Upper lobe of left lung (tissue), 6 donors: ENCODE data around the gene SNN. TPM values are rescaled to one million over a fixed set of nuclear protein-coding genes. Genes with fewer than 3 reads are reported as not detected.

Source experiments
- ATAC-seq, 2 donors: fragments of 200-7000 bp; cut with Tn5 transposase; one replicate each; pipeline ENCODE4 v1.9.1; 2022; ENCODE audit warnings: mild to moderate bottlenecking in 2 of 2, moderate library complexity in 2 of 2; ENCODE audit not compliant: low FRiP score in 2 of 2
- DNase-seq, 2 donors: peaks; one replicate each; pipeline ENCODE4 v3.0.0-alpha.2; 2019 to 2020
- H3K27ac ChIP-seq, 4 donors: fragments of 200-600 bp; sonication (generic); one replicate each; pipeline ENCODE4 v1.5.1; 2016 to 2019
- H3K27me3 ChIP-seq, 4 donors: fragments of 200-600 bp; sonication (generic); one replicate each; pipeline ENCODE4 v1.5.1; 2017 to 2019
- H3K36me3 ChIP-seq, 4 donors: fragments of 200-600 bp; sonication (generic); one replicate each; pipeline ENCODE4 v1.5.1; 2016 to 2019
- H3K4me1 ChIP-seq, 4 donors: fragments of 200-600 bp; sonication (generic); one replicate each; pipeline ENCODE4 v1.5.1; 2018 to 2019
- H3K4me3 ChIP-seq, 4 donors: fragments of 200-600 bp; sonication (generic); one replicate each; pipeline ENCODE4 v1.5.1; 2017 to 2019; ENCODE audit warnings: mild to moderate bottlenecking in 2 of 4, moderate library complexity in 1 of 4
- H3K9me3 ChIP-seq, 4 donors: fragments of 200-600 bp; sonication (generic); one replicate each; pipeline ENCODE4 v1.5.1; 2018 to 2019
- EP300 ChIP-seq, 4 donors: sonication (generic); formaldehyde crosslinking; IDR thresholded peaks; one replicate each; pipeline ENCODE4 v1.5.1; 2017; ENCODE audit warnings: antibody characterized with exemption in 4 of 4, control low read depth in 2 of 4
- POLR2A ChIP-seq, 4 donors: fragments of 450-650 bp; IDR thresholded peaks; one replicate each; pipeline ENCODE4 v1.5.1; 2016 to 2017; ENCODE audit warnings: antibody characterized with exemption in 4 of 4, mild to moderate bottlenecking in 2 of 4
- POLR2AphosphoS5 ChIP-seq, 2 donors: sonication (generic); formaldehyde crosslinking; IDR thresholded peaks; one replicate each; pipeline ENCODE4 v1.5.1; 2017; ENCODE audit warnings: antibody characterized with exemption in 2 of 2
- WGBS, 2 donors: methylation state at CpG; one replicate each; pipeline ENCODE4 v1.1.5; 2017 to 2018; 5-methylcytosine and 5-hydroxymethylcytosine counted together
- total RNA-seq, 6 donors: library from RNA; depleted of rRNA in 4 of 6; stranded (reverse); fragments of >200 nt in 4 of 6; gene quantifications; one replicate each; pipeline versions ENCODE4 v1.1.0 to v1.2.1, GENCODE V29; 2016 to 2021
- TF ChIP-seq, protein P1 (sequence below), 6 experiments: fragments of 450-650 bp in 4 of 6; fragments of 200-600 bp in 2 of 6; sonication (generic) in 2 of 6; IDR thresholded peaks; one replicate each; pipeline ENCODE4 v1.5.1; 2016 to 2019; ENCODE audit warnings: antibody characterized with exemption in 6 of 6
- donor health status: DM: no; HTN: no; CAD: no; lungs with moderate emphysema.
- donor health status: DM: no; HTN: yes; CAD: no; lungs with severe emphysema.

The SNN gene
- total RNA-seq, 6 donors from 2014 or later, result 14.7 to 29.8 (median 26.1) TPM

DNA sequence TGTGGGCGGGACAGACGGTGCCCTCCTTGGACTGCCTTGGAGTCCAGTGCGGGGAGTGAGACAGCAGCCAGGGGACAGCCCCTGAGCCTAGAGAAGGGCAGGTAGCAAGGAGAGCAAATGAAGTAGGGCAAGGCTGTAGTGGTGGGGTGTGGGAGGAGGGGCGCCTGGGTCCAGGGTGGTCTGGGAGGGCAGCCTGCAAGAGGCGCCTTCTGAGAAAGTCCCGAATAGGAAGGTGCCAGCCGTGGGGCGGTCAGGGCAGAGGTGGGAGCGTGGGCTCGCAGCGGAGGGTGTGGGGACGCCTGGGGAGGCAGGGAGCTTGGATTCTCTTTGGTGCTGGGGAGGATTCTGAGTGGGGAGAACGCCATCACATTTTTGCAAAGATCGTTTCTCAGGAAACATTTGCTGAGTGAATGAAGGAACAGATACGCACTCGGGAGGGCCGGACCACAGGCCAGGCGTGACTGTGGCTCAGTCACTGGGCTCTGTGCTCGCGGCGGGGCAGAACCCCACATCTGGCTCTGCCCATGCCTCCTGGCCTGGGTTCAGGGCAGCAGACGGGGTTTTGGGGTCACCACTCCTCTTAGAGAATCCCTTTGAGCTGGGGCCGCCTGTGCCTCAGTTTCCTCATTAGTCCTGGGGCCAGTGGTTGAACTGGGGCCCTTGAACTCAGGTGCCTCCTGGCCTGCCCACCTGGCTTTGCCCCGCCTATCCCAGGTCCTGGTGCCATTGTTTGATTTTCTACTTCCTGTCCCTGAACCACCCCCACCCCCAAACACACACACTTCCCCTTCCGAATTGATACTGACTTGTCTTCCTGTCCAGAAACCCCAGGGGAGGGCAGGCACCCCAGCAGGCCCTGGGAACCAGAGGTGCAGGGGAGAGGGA, 4.2 kb downstream of the SNN start:
- 77 to 86% methylated on average over 23 to 25 of the region's 25 CpGs for WGBS, 2 donors
- H3K27ac ChIP-seq, result peak overlapping the region in 3 of 4 donors; percentile 28 to 65 (median 58)
- TF ChIP-seq, protein P1, sequence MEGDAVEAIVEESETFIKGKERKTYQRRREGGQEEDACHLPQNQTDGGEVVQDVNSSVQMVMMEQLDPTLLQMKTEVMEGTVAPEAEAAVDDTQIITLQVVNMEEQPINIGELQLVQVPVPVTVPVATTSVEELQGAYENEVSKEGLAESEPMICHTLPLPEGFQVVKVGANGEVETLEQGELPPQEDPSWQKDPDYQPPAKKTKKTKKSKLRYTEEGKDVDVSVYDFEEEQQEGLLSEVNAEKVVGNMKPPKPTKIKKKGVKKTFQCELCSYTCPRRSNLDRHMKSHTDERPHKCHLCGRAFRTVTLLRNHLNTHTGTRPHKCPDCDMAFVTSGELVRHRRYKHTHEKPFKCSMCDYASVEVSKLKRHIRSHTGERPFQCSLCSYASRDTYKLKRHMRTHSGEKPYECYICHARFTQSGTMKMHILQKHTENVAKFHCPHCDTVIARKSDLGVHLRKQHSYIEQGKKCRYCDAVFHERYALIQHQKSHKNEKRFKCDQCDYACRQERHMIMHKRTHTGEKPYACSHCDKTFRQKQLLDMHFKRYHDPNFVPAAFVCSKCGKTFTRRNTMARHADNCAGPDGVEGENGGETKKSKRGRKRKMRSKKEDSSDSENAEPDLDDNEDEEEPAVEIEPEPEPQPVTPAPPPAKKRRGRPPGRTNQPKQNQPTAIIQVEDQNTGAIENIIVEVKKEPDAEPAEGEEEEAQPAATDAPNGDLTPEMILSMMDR (IDR thresholded peaks at IDR 0.05), result no peak
- no peak for TF ChIP-seq POLR2A (IDR thresholded peaks at IDR 0.05)
- no peak for TF ChIP-seq POLR2AphosphoS5 (IDR thresholded peaks at IDR 0.05)
- TF ChIP-seq EP300 (IDR thresholded peaks at IDR 0.05), result no peak
- H3K36me3 ChIP-seq, result peaks cover 0 to 20% (median 14%) of the 10 kb centered on the region in 4 donors
- H3K27me3 ChIP-seq, result no peaks in the 10 kb centered on the region
- DNase-seq (no peak), ATAC-seq (no peak)
- H3K4me1 ChIP-seq, result peaks cover 40 to 63% (median 53%) of the 10 kb centered on the region in 4 donors
- no peaks in the 10 kb centered on the region for H3K9me3 ChIP-seq
- H3K4me3 ChIP-seq, result no peak overlapping the region

DNA sequence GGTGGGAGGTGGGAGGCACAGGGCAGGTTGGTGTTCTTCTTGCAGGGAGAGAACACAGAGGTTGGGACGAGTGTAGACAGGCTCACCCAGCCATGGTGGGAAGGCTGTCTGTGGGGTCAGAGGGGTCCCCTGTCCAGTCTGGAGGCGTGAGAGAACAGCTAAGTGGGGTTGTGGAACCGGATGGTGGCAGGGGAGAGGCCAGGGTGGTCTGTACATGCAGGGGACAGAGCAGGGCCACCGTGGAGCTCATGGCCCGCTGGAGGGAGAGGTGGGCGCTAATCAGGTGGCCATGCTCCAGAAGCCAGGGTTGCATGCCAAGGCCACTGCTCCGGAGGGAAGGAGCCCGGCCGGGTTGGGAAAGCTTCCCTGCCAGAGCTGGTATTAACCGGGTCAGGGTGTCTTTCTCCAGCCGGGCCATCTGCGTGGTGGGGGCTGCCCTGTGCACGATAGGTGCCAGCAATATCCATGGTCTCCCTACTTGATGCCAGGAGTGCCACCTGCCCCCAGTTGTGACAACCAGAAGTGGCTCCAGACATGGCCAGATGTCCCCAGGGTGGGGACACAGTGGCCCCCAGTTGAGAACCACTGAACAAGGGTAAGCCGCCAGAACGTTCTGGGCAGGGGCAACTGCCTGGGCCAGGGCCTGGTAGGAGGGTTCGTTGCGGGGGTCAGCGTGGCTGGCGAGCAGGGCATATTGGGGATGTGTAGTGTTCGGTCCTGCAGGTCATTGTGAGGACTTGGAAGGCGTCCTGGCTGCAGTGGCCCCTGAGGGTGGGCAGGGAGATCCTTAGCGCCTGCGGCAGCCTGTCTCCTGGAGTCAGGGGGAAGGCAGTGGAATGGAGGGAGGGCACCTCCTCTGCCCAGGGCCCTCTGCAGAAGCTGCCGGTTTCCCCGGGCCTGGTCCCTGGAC, 5.1 kb downstream of the SNN start:
- H3K4me1 ChIP-seq, result peaks cover 41 to 71% (median 55%) of the 10 kb centered on the region in 4 donors
- TF ChIP-seq, protein P1 (IDR thresholded peaks at IDR 0.05), result no peak
- no peak for TF ChIP-seq POLR2A (IDR thresholded peaks at IDR 0.05)
- TF ChIP-seq EP300 (IDR thresholded peaks at IDR 0.05), result no peak
- TF ChIP-seq POLR2AphosphoS5 (IDR thresholded peaks at IDR 0.05), result no peak
- no peak overlapping the region for H3K4me3 ChIP-seq
- WGBS, 2 donors, result 70 to 79% methylated on average over 18 to 25 of the region's 25 CpGs
- H3K27ac ChIP-seq, result peak overlapping the region in 3 of 4 donors; percentile 28 to 65 (median 58)
- H3K9me3 ChIP-seq, result no peaks in the 10 kb centered on the region
- DNase-seq, result peak in 1 of 2 donors; percentile 62
- no peaks in the 10 kb centered on the region for H3K27me3 ChIP-seq
- peaks cover 0 to 29% (median 22%) of the 10 kb centered on the region in 4 donors for H3K36me3 ChIP-seq
- ATAC-seq, result no peak

DNA sequence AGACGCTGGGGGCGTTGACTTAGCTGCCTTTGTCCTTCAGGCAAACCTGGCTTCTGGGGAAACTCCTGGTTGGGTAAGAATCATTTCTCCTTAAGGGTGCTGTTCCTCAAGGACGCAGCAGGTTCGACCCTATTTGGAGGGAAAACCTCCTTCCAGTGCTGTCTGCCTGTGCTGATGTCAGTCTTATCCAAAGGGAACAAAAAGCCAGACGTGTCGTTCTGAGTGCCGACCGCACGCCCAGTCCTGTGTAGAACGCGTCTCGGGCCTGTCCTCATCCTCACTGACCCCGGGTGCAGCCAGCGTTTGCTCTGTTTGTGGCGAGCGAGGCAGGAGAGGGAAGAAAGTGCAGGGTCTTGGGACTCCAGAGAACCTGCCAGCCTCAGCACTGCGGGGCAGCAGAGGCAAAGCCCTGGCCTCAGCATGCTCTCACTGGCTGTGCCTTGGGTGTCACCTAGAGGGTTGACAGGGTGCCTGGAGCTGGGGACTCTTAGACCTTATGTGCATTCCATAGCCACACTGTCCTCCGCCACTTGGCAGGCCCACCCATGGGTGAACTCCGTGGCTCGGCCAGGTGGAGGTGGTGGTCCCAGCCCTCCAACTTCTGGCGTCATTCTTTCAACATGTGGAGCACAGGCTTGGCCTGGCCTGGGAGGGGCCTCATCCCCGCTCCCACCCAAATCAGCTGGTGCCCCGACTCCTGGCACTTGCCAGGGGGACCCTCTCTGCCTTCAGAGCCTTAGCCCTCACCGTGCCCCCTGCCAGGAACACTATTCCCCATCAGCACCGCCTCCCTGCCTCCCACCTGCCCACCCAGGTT, 6.0 kb downstream of the SNN start:
- Histone ChIP-seq H3K36me3 (peaks cover 0 to 37% (median 31%) of the 10 kb centered on the region in 4 donors), H3K4me3 (no peak overlapping the region), H3K27me3 (no peaks in the 10 kb centered on the region), H3K27ac (peak overlapping the region in 3 of 4 donors; percentile 18 to 65 (median 28)), H3K9me3 (no peaks in the 10 kb centered on the region), H3K4me1 (peaks cover 46 to 71% (median 59%) of the 10 kb centered on the region in 4 donors)
- no peak for TF ChIP-seq EP300 (IDR thresholded peaks at IDR 0.05)
- no peak for TF ChIP-seq POLR2A (IDR thresholded peaks at IDR 0.05)
- no peak for TF ChIP-seq POLR2AphosphoS5 (IDR thresholded peaks at IDR 0.05)
- TF ChIP-seq, protein P1 (IDR thresholded peaks at IDR 0.05), result no peak
- DNase-seq, result no peak
- WGBS, 2 donors, result 84 to 87% methylated on average over 16 to 24 of the region's 25 CpGs
- ATAC-seq, result no peak

DNA sequence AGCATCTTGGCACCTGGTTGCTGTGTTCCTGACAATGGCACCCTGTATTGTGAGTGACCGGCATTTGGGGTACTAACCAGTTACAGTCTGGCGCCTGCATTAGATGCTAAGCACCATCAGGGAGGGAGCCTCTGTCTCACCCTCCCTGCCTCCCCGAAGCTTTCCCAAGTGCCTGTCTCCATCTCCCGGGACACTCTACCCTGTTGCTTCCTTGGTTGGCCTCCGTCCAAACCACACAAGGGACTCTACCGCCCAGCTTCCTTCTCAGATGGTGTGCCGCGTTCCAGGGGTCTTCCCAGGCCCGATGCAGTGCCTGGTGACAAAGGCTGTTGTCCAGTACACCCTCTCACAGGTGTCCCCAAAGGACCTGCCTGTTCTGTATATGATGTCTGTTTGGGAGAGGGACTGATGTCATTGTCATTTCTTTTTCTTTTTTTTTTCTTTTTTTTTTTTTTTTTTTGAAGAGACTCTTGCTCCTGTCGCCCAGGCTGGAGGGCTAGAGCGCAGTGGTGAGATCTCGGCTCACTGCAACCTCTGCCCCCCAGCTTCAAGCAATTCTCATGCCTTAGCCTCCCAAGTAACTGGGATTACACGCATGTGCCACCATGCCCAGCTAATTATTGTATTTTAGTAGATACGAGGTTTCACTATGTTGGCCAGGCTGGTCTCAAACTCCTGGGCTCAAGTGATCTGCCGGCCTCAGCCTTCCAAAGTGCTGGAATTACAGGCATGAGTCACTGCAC, 6.7 kb downstream of the SNN start:
- DNase-seq, result peak in 1 of 2 donors; percentile 58
- H3K36me3 ChIP-seq, result peaks cover 0 to 45% (median 38%) of the 10 kb centered on the region in 4 donors
- peaks cover 41 to 63% (median 53%) of the 10 kb centered on the region in 4 donors for H3K4me1 ChIP-seq
- 29 to 41% methylated on average over 12 to 15 of the region's 15 CpGs for WGBS, 2 donors
- peak overlapping the region in 2 of 4 donors; percentile 11 to 18 for H3K27ac ChIP-seq
- no peak for ATAC-seq
- H3K27me3 ChIP-seq, result no peaks in the 10 kb centered on the region
- H3K4me3 ChIP-seq, result no peak overlapping the region
- TF ChIP-seq EP300 (IDR thresholded peaks at IDR 0.05), result no peak
- TF ChIP-seq, protein P1 (IDR thresholded peaks at IDR 0.05), result no peak
- no peak for TF ChIP-seq POLR2A (IDR thresholded peaks at IDR 0.05)
- TF ChIP-seq POLR2AphosphoS5 (IDR thresholded peaks at IDR 0.05), result no peak
- no peaks in the 10 kb centered on the region for H3K9me3 ChIP-seq
